Heart left ventricle (tissue), 16 donors: ENCODE data around the gene UBE2I. TPM values are rescaled to one million over a fixed set of nuclear protein-coding genes. Genes with fewer than 3 reads are reported as not detected.

Source experiments
- ATAC-seq, 4 donors: fragments of 200-7000 bp; cut with Tn5 transposase; one replicate each; pipeline ENCODE4 v1.9.1; 2020 to 2022; ENCODE audit warnings: moderate library complexity in 4 of 4, mild to moderate bottlenecking in 3 of 4, moderate number of reproducible peaks in 1 of 4
- DNase-seq, 5 donors: peaks; one replicate each; pipeline ENCODE4 v3.0.0-alpha.2; 2020
- H3K27ac ChIP-seq, 12 donors: fragments of 200-600 bp; sonication (generic) in 4 of 12; one replicate each; pipeline versions ENCODE4 v1.5.0 to v1.8.0; 2016 to 2022; ENCODE audit warnings: mild to moderate bottlenecking in 2 of 12
- H3K27me3 ChIP-seq, 9 donors: fragments of 200-600 bp; sonication (generic) in 2 of 9; one replicate each; pipeline versions ENCODE4 v1.5.1 to v1.8.0; 2016 to 2022; ENCODE audit warnings: mild to moderate bottlenecking in 3 of 9
- H3K36me3 ChIP-seq, 9 donors: fragments of 200-600 bp; sonication (generic) in 2 of 9; one replicate each; pipeline versions ENCODE4 v1.5.0 to v1.8.0; 2018 to 2022; ENCODE audit warnings: mild to moderate bottlenecking in 2 of 9
- H3K4me1 ChIP-seq, 12 donors: fragments of 200-600 bp; sonication (generic) in 4 of 12; one replicate each; pipeline versions ENCODE4 v1.5.0 to v1.8.0; 2016 to 2022; ENCODE audit warnings: mild to moderate bottlenecking in 3 of 12
- H3K4me3 ChIP-seq, 12 donors: fragments of 200-600 bp; sonication (generic) in 4 of 12; one replicate each; pipeline versions ENCODE4 v1.5.0 to v1.8.0; 2017 to 2022; ENCODE audit warnings: mild to moderate bottlenecking in 9 of 12, moderate library complexity in 4 of 12
- H3K9me3 ChIP-seq, 12 donors: fragments of 200-600 bp; sonication (generic) in 4 of 12; one replicate each; pipeline versions ENCODE4 v1.5.0 to v1.8.0; 2016 to 2022; ENCODE audit warnings: mild to moderate bottlenecking in 1 of 12
- POLR2A ChIP-seq, 2 donors: fragments of 450-650 bp; IDR thresholded peaks; one replicate each; pipeline ENCODE4 v1.6.1; 2017; ENCODE audit warnings: antibody characterized with exemption in 2 of 2, mild to moderate bottlenecking in 2 of 2, moderate library complexity in 2 of 2
- WGBS, 4 donors: extraction: QIAGEN DNeasy Blood & Tissue Kit in 2 of 4; methylation state at CpG; one replicate each; pipeline versions ENCODE4 v1.1.5 to v1.1.7; 2013 to 2018; 5-methylcytosine and 5-hydroxymethylcytosine counted together
- intact Hi-C, 10 donors: fragments of 100-400 bp; cut with DNase I; formaldehyde crosslinking; loops; one replicate each; pipeline versions ENCODE4 v1.11.1 to v1.14.2; 2022
- polyA plus RNA-seq, 2 donors: library from polyadenylated mRNA; stranded (reverse); fragments of 200-250 nt; gene quantifications; one replicate each; pipeline ENCODE4 v1.2.3, GENCODE V29; 2013
- total RNA-seq, 9 donors: library from RNA; depleted of rRNA in 2 of 9; stranded (reverse); fragments of >200 nt in 2 of 9; fragmentation: NEBNext Ultra II Directional in 3 of 9; extraction: Animal tissue kit (Norgen Biotek cat#: 25700) in 3 of 9; gene quantifications; one replicate each; pipeline versions ENCODE4 v1.1.0 to v1.2.4, GENCODE V29; 2016 to 2023
- TF ChIP-seq, protein P1 (sequence below), 12 donors: fragments of 200-600 bp; sonication (generic) in 4 of 12; IDR thresholded peaks; one replicate each; pipeline versions ENCODE4 v1.5.0 to v1.8.0; 2018 to 2022; ENCODE audit warnings: antibody characterized with exemption in 12 of 12, mild to moderate bottlenecking in 5 of 12
- donor health status: ischemic (EF 13 %, LVEDD 7.1; RV severe dilation, severe dysfunction).
- donor health status: healthy with polysubstance abuse.
- donor health status: DM: no; HTN: yes; CAD: no.
- donor health status: DM: no; HTN: no; CAD: no.
- donor health status: ischemic (EF 25% LVEDD 6.9; RV normal size, moderate dysfunction).
- donor health status: ischemic (EF 25% LVEDD 5.7; RV mildly dilated, moderate dysfunction).
- donor health status: healthy.
- donor health status: DM: yes; HTN: yes; CAD: no.
- donor health status: ischemic (EF 35%, LVEDD 5.7; RV mildly dilated, moderate dysfunction).
- donor health status: nonischemic (EF 11% LVEDD 7.7; RV severe dilation, severe dysfunction).
- donor health status: DM: yes; HTN: yes; CAD: no.
- donor health status: PGD.
- donor health status: ischemic (EF 29% LVEDD 5.4; RV normal size, mild dysfunction).
- donor health status: nonischemic (EF 23%, LVEDD 6.1; RV moderate dilation, normal function).

Gene UBE2I
- total and polyA plus RNA-seq, 11 donors, result 59.3 to 105 (median 82.5) TPM

DNA sequence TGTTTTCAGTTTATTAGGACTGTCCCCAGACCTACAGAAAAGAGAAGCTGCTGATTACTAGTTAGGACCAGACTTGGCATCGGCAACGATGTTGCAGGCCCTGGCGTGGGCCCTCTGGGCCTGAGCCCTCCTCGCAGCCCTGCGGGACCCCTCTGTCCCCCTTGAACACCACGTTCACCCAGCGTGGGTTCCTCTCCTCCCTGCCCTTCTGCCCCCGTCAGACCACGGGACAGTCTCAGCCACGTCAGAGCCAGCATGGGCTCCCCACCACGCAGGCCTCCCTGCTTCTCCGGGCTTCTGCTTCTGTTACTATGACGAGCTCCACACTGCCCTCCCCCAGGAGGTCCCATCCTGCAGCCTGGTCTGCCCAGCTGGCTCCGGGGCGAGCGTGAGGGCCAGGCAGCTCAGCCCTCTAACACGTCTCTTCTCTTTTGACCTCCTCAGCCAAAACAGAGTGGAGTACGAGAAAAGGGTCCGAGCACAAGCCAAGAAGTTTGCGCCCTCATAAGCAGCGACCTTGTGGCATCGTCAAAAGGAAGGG, 14.9 kb downstream of the UBE2I start:
- no peak overlapping the region for H3K27ac ChIP-seq
- TF ChIP-seq POLR2A (IDR thresholded peaks at IDR 0.05), result no peak
- TF ChIP-seq, protein P1, sequence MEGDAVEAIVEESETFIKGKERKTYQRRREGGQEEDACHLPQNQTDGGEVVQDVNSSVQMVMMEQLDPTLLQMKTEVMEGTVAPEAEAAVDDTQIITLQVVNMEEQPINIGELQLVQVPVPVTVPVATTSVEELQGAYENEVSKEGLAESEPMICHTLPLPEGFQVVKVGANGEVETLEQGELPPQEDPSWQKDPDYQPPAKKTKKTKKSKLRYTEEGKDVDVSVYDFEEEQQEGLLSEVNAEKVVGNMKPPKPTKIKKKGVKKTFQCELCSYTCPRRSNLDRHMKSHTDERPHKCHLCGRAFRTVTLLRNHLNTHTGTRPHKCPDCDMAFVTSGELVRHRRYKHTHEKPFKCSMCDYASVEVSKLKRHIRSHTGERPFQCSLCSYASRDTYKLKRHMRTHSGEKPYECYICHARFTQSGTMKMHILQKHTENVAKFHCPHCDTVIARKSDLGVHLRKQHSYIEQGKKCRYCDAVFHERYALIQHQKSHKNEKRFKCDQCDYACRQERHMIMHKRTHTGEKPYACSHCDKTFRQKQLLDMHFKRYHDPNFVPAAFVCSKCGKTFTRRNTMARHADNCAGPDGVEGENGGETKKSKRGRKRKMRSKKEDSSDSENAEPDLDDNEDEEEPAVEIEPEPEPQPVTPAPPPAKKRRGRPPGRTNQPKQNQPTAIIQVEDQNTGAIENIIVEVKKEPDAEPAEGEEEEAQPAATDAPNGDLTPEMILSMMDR (IDR thresholded peaks at IDR 0.05), result no peak
- no peaks in the 10 kb centered on the region for H3K27me3 ChIP-seq
- ATAC-seq (no peak), DNase-seq (no peak)
- intact Hi-C loops, result no loop called here
- H3K9me3 ChIP-seq, result no peaks in the 10 kb centered on the region
- H3K36me3 ChIP-seq, result peaks cover 5 to 65% (median 58%) of the 10 kb centered on the region in 9 donors
- H3K4me1 ChIP-seq, result peaks cover 0 to 23% (median 0%) of the 10 kb centered on the region in 12 donors
- WGBS, 4 donors, result 83 to 87% (median 85%) methylated on average over 22 of the region's 22 CpGs
- H3K4me3 ChIP-seq, result no peak overlapping the region

DNA sequence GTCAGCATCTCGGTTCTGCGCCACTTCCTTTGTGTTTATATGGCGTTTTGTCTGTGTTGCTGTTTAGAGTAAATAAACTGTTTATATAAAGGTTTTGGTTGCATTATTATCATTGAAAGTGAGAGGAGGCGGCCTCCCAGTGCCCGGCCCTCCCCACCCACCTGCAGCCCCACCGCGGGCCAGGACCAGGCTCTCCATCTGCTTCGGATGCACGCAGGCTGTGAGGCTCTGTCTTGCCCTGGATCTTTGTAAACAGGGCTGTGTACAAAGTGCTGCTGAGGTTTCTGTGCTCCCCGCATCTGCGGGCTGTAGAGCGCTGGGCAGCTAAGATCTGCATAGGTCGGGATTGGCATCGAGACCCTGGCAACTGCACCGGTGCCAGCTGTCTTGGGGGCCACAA, 15.8 kb downstream of the UBE2I start:
- TF ChIP-seq POLR2A (IDR thresholded peaks at IDR 0.05), result no peak
- TF ChIP-seq, protein P1 (IDR thresholded peaks at IDR 0.05), result no peak
- peaks cover 0 to 56% (median 49%) of the 10 kb centered on the region in 9 donors for H3K36me3 ChIP-seq
- H3K27ac ChIP-seq, result no peak overlapping the region
- DNase-seq (no peak), ATAC-seq (no peak)
- no peaks in the 10 kb centered on the region for H3K27me3 ChIP-seq
- 88 to 90% (median 88%) methylated on average over 14 to 15 of the region's 15 CpGs for WGBS, 4 donors
- no peak overlapping the region for H3K4me3 ChIP-seq
- peaks cover 0 to 23% (median 0%) of the 10 kb centered on the region in 12 donors for H3K4me1 ChIP-seq
- intact Hi-C loops, result no loop called here
- H3K9me3 ChIP-seq, result peaks cover 0 to 1% (median 0%) of the 10 kb centered on the region in 12 donors

DNA sequence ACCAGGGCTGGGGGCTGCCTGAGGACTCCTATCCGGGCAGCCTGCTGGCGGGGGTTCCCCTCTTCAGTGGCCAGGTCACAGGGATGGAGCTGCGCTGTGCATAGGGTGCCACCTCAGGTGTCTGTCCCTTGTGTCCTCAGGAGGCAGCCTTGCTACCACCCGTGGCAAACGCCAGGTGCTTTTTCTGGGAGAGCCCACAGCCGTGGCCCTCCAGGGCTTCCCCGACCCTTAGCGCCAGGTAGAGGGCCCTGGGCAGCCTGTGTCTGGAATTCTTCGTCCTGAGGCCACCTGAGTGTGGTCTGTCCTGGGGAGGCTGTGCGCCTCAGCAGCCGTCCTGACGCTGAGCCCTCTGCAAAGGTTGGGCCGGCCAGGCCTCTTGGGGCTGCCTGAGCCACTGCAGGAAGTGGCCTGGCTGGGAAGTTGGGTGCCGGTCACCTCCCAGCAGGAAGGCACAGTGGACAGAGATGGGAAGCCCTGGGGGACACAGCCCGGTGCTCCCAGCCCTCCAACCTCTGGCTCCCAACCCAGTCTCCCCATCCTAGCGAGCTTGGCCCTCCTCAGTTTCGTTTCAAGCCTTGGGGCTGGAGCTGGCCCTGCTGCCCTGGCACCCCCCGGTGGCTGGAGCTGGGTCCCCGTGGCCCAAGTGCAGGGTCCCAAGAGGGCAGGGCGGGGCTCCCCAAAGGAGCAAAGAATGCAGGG, 16.4 kb downstream of the UBE2I start:
- Histone ChIP-seq H3K4me3 (no peak overlapping the region), H3K27ac (peak overlapping the region in 3 of 12 donors; percentile 9 to 39 (median 35)), H3K4me1 (peaks cover 0 to 23% (median 0%) of the 10 kb centered on the region in 12 donors), H3K27me3 (no peaks in the 10 kb centered on the region), H3K9me3 (peaks cover 0 to 6% (median 0%) of the 10 kb centered on the region in 12 donors), H3K36me3 (peaks cover 0 to 50% (median 44%) of the 10 kb centered on the region in 9 donors)
- intact Hi-C loops, result no loop called here
- DNase-seq, result no peak
- ATAC-seq, result peak in 3 of 4 donors; percentile 14 to 37 (median 25)
- TF ChIP-seq, protein P1 (IDR thresholded peaks at IDR 0.05), result no peak
- no peak for TF ChIP-seq POLR2A (IDR thresholded peaks at IDR 0.05)
- 52 to 71% (median 58%) methylated on average over 8 to 20 of the region's 20 CpGs for WGBS, 4 donors

DNA sequence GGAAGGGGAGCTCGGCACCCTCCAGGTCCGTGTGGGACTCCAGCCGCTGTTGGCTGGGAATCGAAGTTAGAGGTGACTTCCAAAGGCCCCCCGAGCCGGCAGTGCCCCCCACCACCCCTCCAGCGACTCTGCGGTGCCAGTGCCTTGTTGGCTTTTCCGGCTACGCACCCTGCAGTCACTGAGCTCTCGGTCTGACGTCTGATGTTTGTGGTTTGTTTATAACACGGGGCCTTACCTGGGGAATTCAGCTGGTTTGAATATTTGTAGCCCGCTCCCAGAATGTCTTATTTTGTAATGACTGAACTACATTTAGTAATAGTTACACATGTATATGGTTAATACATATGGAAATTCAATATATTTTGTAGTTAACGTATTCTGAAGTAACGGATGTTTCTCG, 17.0 kb downstream of the UBE2I start:
- WGBS, 4 donors, result 66 to 80% (median 72%) methylated on average over 9 to 17 of the region's 17 CpGs

More for the DNA sequence above, 17.0 kb downstream of the UBE2I start:
- Histone ChIP-seq H3K36me3 (peaks cover 0 to 46% (median 38%) of the 10 kb centered on the region in 9 donors), H3K4me1 (peaks cover 0 to 27% (median 5%) of the 10 kb centered on the region in 12 donors), H3K27me3 (peaks cover 0 to 4% (median 0%) of the 10 kb centered on the region in 9 donors), H3K4me3 (no peak overlapping the region), H3K9me3 (peaks cover 0 to 6% (median 0%) of the 10 kb centered on the region in 12 donors), H3K27ac (peak overlapping the region in 3 of 12 donors; percentile 9 to 39 (median 35))
- ATAC-seq, result no peak
- intact Hi-C loops, result no loop called here
- no peak for DNase-seq
- TF ChIP-seq, protein P1 (IDR thresholded peaks at IDR 0.05), result no peak
- TF ChIP-seq POLR2A (IDR thresholded peaks at IDR 0.05), result no peak
